Motor neuron (in vitro differentiated cells): ENCODE results near the gene MVB12B. TPM values are rescaled to one million over a fixed set of nuclear protein-coding genes. Genes with fewer than 3 reads are reported as not detected.

ENCODE experiments used
- ATAC-seq, 8 experiments: fragments of 200-7000 bp; cut with Tn5 transposase; replicated peaks in 6 of 8; 2 replicates each; pipeline ENCODE4 v1.8.0; 2021; ENCODE audit warnings: mild to moderate bottlenecking in 8 of 8, moderate library complexity in 8 of 8
- H3K27ac ChIP-seq, 2 donors: fragments of 250-450 bp; sonication (Bioruptor Pico); 2 replicates each; pipeline ENCODE4 v1.9.0; 2021; ENCODE audit warnings: antibody characterized with exemption in 2 of 2, mild to moderate bottlenecking in 2 of 2, moderate library complexity in 1 of 2
- H3K4me1 ChIP-seq, 2 donors: fragments of 250-450 bp; sonication (Bioruptor Pico); replicated peaks in 1 of 2; 2 replicates each; pipeline ENCODE4 v1.6.1; 2021; ENCODE audit warnings: antibody characterized with exemption in 2 of 2, mild to moderate bottlenecking in 2 of 2, moderate library complexity in 1 of 2
- H3K4me3 ChIP-seq, 5 donors: fragments of 250-450 bp; sonication (Bioruptor Pico); 2 replicates each; pipeline ENCODE4 v1.9.0; 2021; ENCODE audit warnings: antibody characterized with exemption in 5 of 5, mild to moderate bottlenecking in 5 of 5, moderate library complexity in 4 of 5
- WGBS, 10 experiments: fragments of 450-650 bp; shearing (Covaris generic); methylation state at CpG; one replicate each; pipeline ENCODE4 v1.0.0; 2022; 5-methylcytosine and 5-hydroxymethylcytosine counted together
- in situ Hi-C, 9 experiments: fragments of 400-800 bp; cut with MboI; loops; one replicate each; pipeline ENCODE4 v1.15.0; 2021; ENCODE audit warnings: low sequenced_read_pairs in 9 of 9, low pct_unique_long_range_greater_than_20kb in 2 of 9; ENCODE audit not compliant: unreplicated experiment in 9 of 9
- total RNA-seq, 8 experiments: library from RNA; unstranded; fragments of 300-600 nt; gene quantifications; 2 replicates each; pipeline versions ENCODE4 v1.2.3 to v1.2.4, GENCODE V29; 2022

The MVB12B gene
- total RNA-seq, 8 experiments from 2014 or later, result 1.7 to 33.8 (median 23.0) TPM

- no peak overlapping the region for H3K4me3 ChIP-seq
- WGBS, 10 experiments, result 75 to 100% (median 90%) methylated on average over 1 to 2 of the region's 2 CpGs
- no peak overlapping the region for H3K27ac ChIP-seq
- H3K4me1 ChIP-seq, result peaks cover 55 to 77% of the 10 kb centered on the region in 2 donors
- in situ Hi-C loops, result no loop called here
- ATAC-seq, result no peak
These were observed 111.1 kb downstream of the MVB12B start for GRCh38 chr9:126437701-126438100.

- Histone ChIP-seq H3K27ac (peak overlapping the region; percentile 18 to 25), H3K4me3 (no peak overlapping the region), H3K4me1 (peaks cover 55 to 71% of the 10 kb centered on the region in 2 donors)
- 57 to 100% (median 88%) methylated on average over 1 to 8 of the region's 13 CpGs; no CpG with 5 or more reads in 1 of the 10 experiments for WGBS, 10 experiments
- in situ Hi-C loops, result no loop called here
- no peak for ATAC-seq
These were observed 112.2 kb downstream of the MVB12B start for GRCh38 chr9:126438741-126439401.

GRCh38 chr9:126439402-126439765, 112.8 kb downstream of the MVB12B start:
- Histone ChIP-seq H3K27ac (peak overlapping the region in 1 of 2 donors; percentile 18), H3K4me1 (peaks cover 57 to 66% of the 10 kb centered on the region in 2 donors), H3K4me3 (no peak overlapping the region)
- 31 to 100% (median 77%) methylated on average over 1 to 5 of the region's 5 CpGs for WGBS, 10 experiments
- no peak for ATAC-seq
- in situ Hi-C loops, result no loop called here

- ATAC-seq, result peak in 1 of 8 experiments; percentile 2
- Histone ChIP-seq H3K4me3 (no peak overlapping the region), H3K27ac (peak overlapping the region; percentile 15 to 52), H3K4me1 (peaks cover 58 to 60% of the 10 kb centered on the region in 2 donors)
- 40 to 82% (median 65%) methylated on average over 1 to 15 of the region's 16 CpGs for WGBS, 10 experiments
- in situ Hi-C loops, result no loop called here
These were observed 113.4 kb downstream of the MVB12B start for GRCh38 chr9:126439883-126440653.

- Histone ChIP-seq H3K27ac (peak overlapping the region; percentile 15 to 52), H3K4me3 (no peak overlapping the region), H3K4me1 (peaks cover 58% of the 10 kb centered on the region in 2 donors)
- in situ Hi-C loops, result no loop called here
- WGBS, 10 experiments, result 0 to 36% (median 17%) methylated on average over 1 to 10 of the region's 11 CpGs; no CpG with 5 or more reads in 1 of the 10 experiments
- ATAC-seq, result peak in 7 of 8 experiments; percentile 89 to 98 (median 91)
These were observed 114.3 kb downstream of the MVB12B start for GRCh38 chr9:126440940-126441339.

- no peak overlapping the region for H3K4me3 ChIP-seq
- WGBS, 10 experiments, result 100% methylated on average over 1 to 2 of the region's 3 CpGs; no CpG with 5 or more reads in 6 of the 10 experiments
- in situ Hi-C loops, result no loop called here
- H3K4me1 ChIP-seq, result peaks cover 41% of the 10 kb centered on the region in 2 donors
- H3K27ac ChIP-seq, result no peak overlapping the region
- no peak for ATAC-seq
These were observed 116.0 kb downstream of the MVB12B start for GRCh38 chr9:126442636-126443035.

- H3K4me3 ChIP-seq, result no peak overlapping the region
- in situ Hi-C loops, result no loop called here
- 50 to 100% (median 72%) methylated on average over 1 to 2 of the region's 3 CpGs; no CpG with 5 or more reads in 3 of the 10 experiments for WGBS, 10 experiments
These were observed 116.5 kb downstream of the MVB12B start for GRCh38 chr9:126443144-126443543.

GRCh38 chr9:126448136-126448535, 121.5 kb downstream of the MVB12B start:
- in situ Hi-C loops, result no loop called here
- H3K4me3 ChIP-seq, result no peak overlapping the region
- ATAC-seq, result no peak

More at GRCh38 chr9:126443144-126443543, 116.5 kb downstream of the MVB12B start:
- H3K4me1 ChIP-seq, result peaks cover 36 to 39% of the 10 kb centered on the region in 2 donors
- no peak overlapping the region for H3K27ac ChIP-seq
- no peak for ATAC-seq

GRCh38 chr9:126448865-126449577, 122.4 kb downstream of the MVB12B start:
- Histone ChIP-seq H3K4me1 (peaks cover 28 to 36% of the 10 kb centered on the region in 2 donors), H3K27ac (no peak overlapping the region), H3K4me3 (no peak overlapping the region)
- in situ Hi-C loops, result no loop called here
- ATAC-seq, result no peak
- WGBS, 10 experiments, result 80 to 100% (median 93%) methylated on average over 1 to 6 of the region's 14 CpGs; no CpG with 5 or more reads in 3 of the 10 experiments

More at GRCh38 chr9:126448136-126448535, 121.5 kb downstream of the MVB12B start:
- WGBS, 10 experiments, result 20 to 100% (median 83%) methylated on average over 1 to 2 of the region's 2 CpGs; no CpG with 5 or more reads in 3 of the 10 experiments
- Histone ChIP-seq H3K27ac (no peak overlapping the region), H3K4me1 (peaks cover 27 to 34% of the 10 kb centered on the region in 2 donors)

GRCh38 chr9:126449725-126450667, 123.4 kb downstream of the MVB12B start:
- WGBS, 10 experiments, result 20 to 100% (median 84%) methylated on average over 1 to 6 of the region's 12 CpGs; no CpG with 5 or more reads in 1 of the 10 experiments
- H3K4me1 ChIP-seq, result peaks cover 33 to 34% of the 10 kb centered on the region in 2 donors
- no peak overlapping the region for H3K4me3 ChIP-seq
- peak in 5 of 8 experiments; percentile 51 to 77 (median 67) for ATAC-seq
- no peak overlapping the region for H3K27ac ChIP-seq
- in situ Hi-C loops, result no loop called here

GRCh38 chr9:126450668-126451205, 124.1 kb downstream of the MVB12B start:
- Histone ChIP-seq H3K4me1 (peaks cover 33 to 34% of the 10 kb centered on the region in 2 donors), H3K27ac (peak overlapping the region; percentile 41 to 67), H3K4me3 (no peak overlapping the region)
- in situ Hi-C loops, result no loop called here
- 80 to 96% (median 83%) methylated on average over 1 to 6 of the region's 6 CpGs; no CpG with 5 or more reads in 4 of the 10 experiments for WGBS, 10 experiments
- peak in 5 of 8 experiments; percentile 55 to 73 (median 66) for ATAC-seq
